K562 (cell line): ENCODE data around the gene SNAPC2. TPM values are rescaled to one million over a fixed set of nuclear protein-coding genes. Genes with fewer than 3 reads are reported as not detected.

Experiments
- BHLHE40 ChIP-seq: IDR thresholded peaks from 2 replicates; pipeline ENCODE4 v1.6.1; 2011; ENCODE audit warnings: low read length, improper control_type of control experiment
- CBX8 ChIP-seq: fragments of 200-600 bp; sonication (generic); IDR thresholded peaks from 2 replicates; pipeline ENCODE4 v1.6.1; 2012; ENCODE audit warnings: borderline replicate concordance, mixed run types, low read depth, mild to moderate bottlenecking, moderate library complexity, mixed read lengths, low read length, control low read depth, inconsistent platforms; ENCODE audit not compliant: poor library complexity, severe bottlenecking; ENCODE audit errors: extremely low read depth
- ELF4 ChIP-seq: fragments of 450-650 bp; formaldehyde crosslinking; IDR thresholded peaks from 2 replicates; pipeline ENCODE4 v1.4.0; 2022; ENCODE audit warnings: missing genetic modification characterization
- NKRF ChIP-seq: fragments of 450-650 bp; IDR thresholded peaks from 2 replicates; pipeline ENCODE4 v1.6.1; 2016; ENCODE audit warnings: borderline replicate concordance
- NR4A1 ChIP-seq, 2 experiments: fragments of 250-450 bp in 1 of 2; fragments of 450-650 bp in 1 of 2; sonication (Bioruptor Pico) in 1 of 2; IDR thresholded peaks; 2 replicates each; pipeline versions ENCODE4 v1.4.0 to v1.6.1; 2016 to 2020; ENCODE audit warnings: mild to moderate bottlenecking in 2 of 2, missing compliant biosample characterization in 1 of 2, missing genetic modification characterization in 1 of 2, moderate library complexity in 1 of 2
- TEAD4 ChIP-seq, 2 experiments: sonication (generic) in 1 of 2; formaldehyde crosslinking in 1 of 2; IDR thresholded peaks; 2 replicates each; pipeline versions ENCODE4 v1.6.1 to v1.8.0; 2012 to 2022; ENCODE audit warnings: borderline replicate concordance in 1 of 2, inconsistent platforms in 1 of 2, low read length in 1 of 2, mild to moderate bottlenecking in 1 of 2, missing genetic modification reagents in 1 of 2
- XRCC4 ChIP-seq: IDR thresholded peaks from one replicate; pipeline ENCODE4 v1.6.1; 2011; ENCODE audit not compliant: insufficient read depth, insufficient read length; ENCODE audit errors: extremely low read depth
- ZNF318 ChIP-seq, 2 experiments: fragments of 450-650 bp; IDR thresholded peaks; 2 replicates each; pipeline ENCODE4 v1.6.1; 2016; ENCODE audit warnings: mild to moderate bottlenecking in 2 of 2, borderline replicate concordance in 1 of 2, low read depth in 1 of 2, moderate library complexity in 1 of 2
- ZNF592 ChIP-seq: fragments of 450-650 bp; IDR thresholded peaks from 2 replicates; pipeline ENCODE4 v1.6.1; 2017; ENCODE audit warnings: antibody characterized with exemption, mild to moderate bottlenecking
- polyA plus RNA-seq, 8 experiments: library from polyadenylated mRNA; depleted of rRNA in 4 of 8; stranded (reverse) in 5 of 8; unstranded in 3 of 8; fragments of >200 nt; fragmentation: Nextera tagmentation in 2 of 8; fragmentation: Illumina TruSeq in 1 of 8; extraction: Ambion mirVana in 2 of 8; extraction: Trizol in 1 of 8; gene quantifications; 2 replicates each; pipeline versions ENCODE4 v1.2.1 to v1.2.3, GENCODE V29; 2011 to 2014; ENCODE audit warnings: inconsistent platforms in 1 of 8, missing spikeins in 1 of 8
- total RNA-seq, 7 experiments: library from RNA; depleted of rRNA in 6 of 7; stranded (reverse); fragments of >200 nt in 6 of 7; fragmentation: Illumina TruSeq in 2 of 7; extraction: Trizol in 2 of 7; gene quantifications; 2 replicates each; pipeline versions ENCODE4 v1.2.1 to v1.2.3, GENCODE V29; 2011 to 2021; ENCODE audit warnings: low replicate concordance in 1 of 7

SNAPC2 gene
- total and polyA plus RNA-seq, 9 of the 15 experiments (the other 6 are each of a cell fraction or from before 2014, with no cell fraction given): 0.59 to 45.1 (median 15.3) TPM

GRCh38 chr19:7870571-7871436 is 49.3 kb upstream of the SNAPC2 start (continued):
- TF ChIP-seq NKRF (peak; percentile 48), ZNF592 (no peak), XRCC4 (no peak), BHLHE40 (no peak), ELF4 (no peak; the same call in 1 of the 2 replicates), ZNF318 (IDR thresholded peaks at IDR 0.05; ENCODE audit: borderline replicate concordance in 1 of 2, low read depth in 1 of 2) (no peak), NR4A1 (CRISPR knock-in tag; IDR thresholded peaks at IDR 0.05) (0 out of 2 replicates have a peak, but pooled peaks have one; percentile 9), NR4A1 (tag; IDR thresholded peaks at IDR 0.05) (no peak), CBX8 (no peak), TEAD4 (IDR thresholded peaks at IDR 0.05; ENCODE audit: low read length) (no peak), TEAD4 (CRISPR knock-in tag; IDR thresholded peaks at IDR 0.05; ENCODE audit: borderline replicate concordance) (no peak)
